ENCODE results near the gene AP1M2.
A peak's percentile ranks its signal among the peaks of the same experiment; 100 is the strongest.

Gene AP1M2
- 0 to 0.06 reads per million in 2 experiments for total RNA-seq

DNA sequence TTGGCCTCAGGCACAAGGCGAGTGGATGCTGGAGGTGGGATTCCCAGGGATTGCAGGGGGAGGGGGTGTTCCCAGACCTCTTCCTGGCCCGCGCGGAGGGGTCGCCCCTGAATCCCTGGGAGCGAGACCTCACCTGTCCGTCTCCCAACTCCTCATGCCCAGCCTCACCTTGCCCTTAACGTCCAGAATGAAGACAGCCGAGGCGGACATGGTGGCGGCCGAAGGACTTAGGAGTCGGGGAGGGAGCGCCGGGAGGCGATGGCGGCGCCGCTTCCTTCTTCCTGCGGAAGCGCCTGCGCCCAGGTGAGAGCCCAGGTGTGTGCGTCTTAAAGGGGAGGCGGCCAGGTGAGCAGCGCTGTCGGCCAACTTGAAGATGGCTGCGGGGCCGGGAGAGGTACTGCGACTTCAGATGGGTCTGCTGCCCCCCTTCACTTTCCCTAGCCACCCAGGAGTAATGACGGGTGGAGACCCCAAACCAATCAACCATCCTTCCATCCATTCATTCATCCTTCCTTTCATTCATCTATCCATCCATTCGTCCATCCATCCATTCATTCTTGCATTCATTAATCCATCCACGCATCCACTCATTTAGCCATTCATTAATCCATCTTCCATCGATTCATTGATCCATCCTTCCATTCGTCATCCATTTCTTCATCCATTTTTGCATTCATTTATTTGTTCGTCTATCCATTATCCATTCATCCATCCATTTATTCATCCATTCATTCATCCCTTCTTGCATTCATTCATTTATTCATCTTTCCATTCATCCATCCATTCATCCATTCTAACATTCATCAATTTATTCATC, at the start of gene AP1M2:
Gene AP1M2 (minus strand): TSS at position 291 of the 817 bp plus-strand sequence. CDS start 81 bp downstream, at position 210.
- no peak for DNase-seq (ENCODE audit: low read depth)

DNA sequence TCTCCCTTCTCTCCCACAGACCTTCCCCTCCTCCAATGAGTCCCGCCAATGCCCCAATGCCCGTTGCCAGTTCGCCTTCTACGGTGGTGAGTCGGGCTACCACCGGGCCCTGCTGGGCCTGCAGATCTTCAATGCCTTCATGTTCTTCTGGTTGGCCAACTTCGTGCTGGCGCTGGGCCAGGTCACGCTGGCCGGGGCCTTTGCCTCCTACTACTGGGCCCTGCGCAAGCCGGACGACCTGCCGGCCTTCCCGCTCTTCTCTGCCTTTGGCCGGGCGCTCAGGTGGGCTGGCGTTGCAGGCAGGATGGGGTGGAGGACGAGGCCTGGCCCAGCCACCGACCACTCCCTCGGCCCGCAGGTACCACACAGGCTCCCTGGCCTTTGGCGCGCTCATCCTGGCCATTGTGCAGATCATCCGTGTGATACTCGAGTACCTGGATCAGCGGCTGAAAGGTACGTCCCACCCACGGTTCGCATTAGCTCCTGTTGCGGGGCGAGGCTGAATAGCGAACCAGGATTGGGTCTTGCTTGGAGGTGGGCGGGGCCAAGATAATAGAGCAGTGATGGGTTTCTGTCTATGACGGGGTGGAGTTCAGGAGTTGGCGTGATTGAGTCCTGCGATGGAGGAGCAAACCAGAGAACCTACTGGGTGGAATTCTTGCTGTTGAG, 49.3 kb upstream of the AP1M2 start:
- no peak for DNase-seq (ENCODE audit: low read depth)

DNA sequence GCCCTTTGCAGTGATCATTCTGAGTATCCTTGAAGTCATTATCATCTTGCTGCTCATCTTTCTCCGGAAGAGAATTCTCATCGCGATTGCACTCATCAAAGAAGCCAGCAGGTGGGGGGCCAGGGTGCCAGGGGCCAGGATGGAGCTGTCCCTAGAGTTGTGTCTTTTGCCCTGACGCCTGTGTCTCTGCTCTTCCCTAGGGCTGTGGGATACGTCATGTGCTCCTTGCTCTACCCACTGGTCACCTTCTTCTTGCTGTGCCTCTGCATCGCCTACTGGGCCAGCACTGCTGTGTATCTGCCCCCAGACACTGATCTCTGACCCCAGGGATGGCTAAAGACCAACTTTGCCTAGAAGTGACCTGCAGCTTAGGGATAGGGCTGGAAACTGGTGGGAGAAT, 47.9 kb upstream of the AP1M2 start:
- DNase-seq (ENCODE audit: low read depth): no peak

DNA sequence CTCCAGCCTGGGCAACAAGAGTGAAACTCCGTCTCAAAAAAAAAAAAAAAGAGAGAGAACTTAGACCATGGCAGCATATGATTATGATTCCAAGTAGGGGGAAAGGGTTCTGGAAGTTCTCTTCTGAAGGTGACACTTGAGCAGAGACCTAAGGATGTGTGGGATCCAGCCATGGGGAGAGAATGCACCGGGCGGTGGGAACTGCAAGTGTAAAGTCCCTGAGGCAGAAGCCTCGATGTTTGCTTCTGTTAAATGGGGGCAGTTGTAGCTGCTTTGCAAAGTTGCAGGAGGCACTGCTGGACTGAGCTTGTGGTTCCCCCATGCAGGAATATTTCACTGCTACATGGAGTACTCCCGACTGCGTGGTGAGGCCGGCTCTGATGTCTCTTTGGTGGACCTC, 47.3 kb upstream of the AP1M2 start:
- DNase-seq (ENCODE audit: low read depth): no peak

DNA sequence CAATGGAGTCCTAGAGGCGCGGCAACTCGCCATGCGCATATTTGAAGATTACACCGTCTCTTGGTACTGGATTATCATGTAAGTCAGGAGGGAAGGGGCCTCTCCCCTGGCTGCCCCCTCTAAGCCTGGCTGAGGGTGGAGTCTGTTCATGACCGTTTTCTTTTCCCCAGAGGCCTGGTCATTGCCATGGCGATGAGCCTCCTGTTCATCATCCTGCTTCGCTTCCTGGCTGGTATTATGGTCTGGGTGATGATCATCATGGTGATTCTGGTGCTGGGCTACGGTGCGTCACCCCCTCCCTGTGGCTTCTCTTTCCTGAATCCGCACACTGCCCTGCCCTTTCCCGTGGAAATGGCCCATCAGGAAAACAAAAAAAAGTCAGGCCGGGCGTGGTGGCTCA, 44.8 kb upstream of the AP1M2 start:
- no peak for DNase-seq (ENCODE audit: low read depth)

DNA sequence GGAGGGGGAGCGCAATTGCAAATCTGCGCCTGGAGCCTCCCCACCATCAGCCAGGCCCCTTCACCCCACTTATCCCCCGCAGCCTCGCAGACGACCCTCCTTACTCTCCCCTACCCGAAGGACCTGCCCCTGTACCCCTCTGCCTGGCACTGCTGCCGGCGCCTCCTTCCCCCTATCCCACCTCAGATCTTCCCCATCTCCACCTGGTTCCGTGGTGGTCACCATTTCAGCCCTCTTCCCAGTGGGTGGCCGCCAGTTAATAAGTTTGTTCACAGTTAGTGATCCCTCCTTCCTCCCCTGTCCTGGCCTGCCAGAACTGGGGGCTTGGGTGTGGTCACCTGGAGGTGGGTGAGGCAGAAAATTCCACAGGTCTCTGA, 38.6 kb upstream of the AP1M2 start:
- no peak for DNase-seq (ENCODE audit: low read depth)

DNA sequence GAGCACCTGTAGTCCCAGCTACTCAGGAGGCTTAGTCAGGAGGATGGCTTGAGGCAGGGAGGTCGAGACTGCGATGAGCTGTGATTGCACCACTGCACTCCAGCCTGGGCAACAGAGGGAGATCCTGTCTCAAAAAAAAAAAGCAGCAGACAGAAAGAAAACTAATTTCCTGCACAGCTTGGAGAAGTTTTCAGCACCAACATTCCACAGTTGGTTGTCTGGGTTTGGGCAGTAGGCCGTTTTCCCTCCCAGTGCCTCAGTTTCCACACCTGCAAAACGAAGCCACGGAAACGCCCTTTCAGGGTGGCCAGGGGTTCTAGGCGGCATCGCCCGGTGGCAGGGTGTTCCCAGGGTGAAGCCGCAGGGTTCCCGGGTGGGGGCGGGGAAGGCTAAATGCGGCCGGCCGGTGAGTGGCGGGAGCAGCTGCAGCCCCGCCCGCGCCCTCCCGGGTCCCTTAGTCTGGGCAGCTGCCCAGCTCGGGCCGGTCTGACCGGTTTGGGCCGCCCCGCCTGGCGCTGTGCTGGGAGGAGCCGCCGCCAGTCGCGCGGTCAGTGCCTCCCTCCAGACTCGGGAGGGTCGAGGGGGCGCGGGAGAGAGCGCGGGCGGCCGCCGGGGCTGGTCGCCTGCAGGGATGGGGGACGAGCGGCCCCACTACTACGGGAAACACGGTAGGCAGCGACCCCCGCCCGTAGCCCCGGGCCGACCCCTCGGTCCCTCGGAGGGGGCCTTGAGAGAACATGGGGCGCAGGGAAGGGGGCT, 38.1 kb upstream of the AP1M2 start, which contains the start of gene SLC44A2:
Gene SLC44A2 (plus strand): TSS at position 551 of the 759 bp plus-strand sequence. CDS start 81 bp downstream, at position 632.
- DNase-seq (ENCODE audit: low read depth): no peak

DNA sequence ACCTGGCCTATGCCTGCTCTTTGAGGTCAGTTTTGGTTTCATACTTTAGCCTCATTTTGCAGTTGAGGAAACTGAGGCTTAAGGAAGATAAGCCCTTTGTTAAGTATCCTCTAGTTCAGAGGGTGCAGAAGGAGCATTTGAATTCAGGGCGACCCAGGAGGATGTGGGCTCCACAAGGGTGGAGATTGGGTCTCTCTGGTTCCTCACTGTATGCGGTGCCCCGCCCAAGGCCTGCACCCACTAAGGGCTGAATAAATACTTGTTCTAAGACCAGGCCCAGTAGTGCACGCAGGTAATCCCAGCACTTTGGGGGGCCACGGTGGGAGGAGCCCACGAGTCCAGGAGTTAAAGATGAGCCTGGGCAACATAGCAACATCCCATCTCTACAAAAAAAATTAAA, 37.5 kb upstream of the AP1M2 start:
- DNase-seq (ENCODE audit: low read depth): no peak

DNA sequence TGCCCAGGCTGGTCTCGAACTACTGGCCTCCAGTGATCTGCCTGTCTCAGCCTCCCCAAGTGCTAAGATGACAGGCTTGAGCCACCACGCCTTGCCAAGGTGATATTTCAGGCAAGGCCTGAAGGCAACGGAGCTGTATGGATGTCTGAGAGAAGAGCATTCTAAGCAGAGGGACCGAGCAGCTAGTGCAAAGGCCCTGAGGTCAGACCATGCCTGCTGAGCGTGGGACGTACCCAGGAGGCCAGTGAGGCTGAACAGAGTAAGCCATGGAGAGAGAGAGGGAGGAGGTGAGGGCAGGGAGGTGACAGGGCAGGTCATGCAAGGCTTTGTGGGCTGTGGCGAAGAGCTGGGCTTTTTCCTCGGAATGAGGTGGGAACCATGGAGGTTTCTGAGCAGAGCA, 34.9 kb upstream of the AP1M2 start:
- DNase-seq (ENCODE audit: low read depth): no peak

DNA sequence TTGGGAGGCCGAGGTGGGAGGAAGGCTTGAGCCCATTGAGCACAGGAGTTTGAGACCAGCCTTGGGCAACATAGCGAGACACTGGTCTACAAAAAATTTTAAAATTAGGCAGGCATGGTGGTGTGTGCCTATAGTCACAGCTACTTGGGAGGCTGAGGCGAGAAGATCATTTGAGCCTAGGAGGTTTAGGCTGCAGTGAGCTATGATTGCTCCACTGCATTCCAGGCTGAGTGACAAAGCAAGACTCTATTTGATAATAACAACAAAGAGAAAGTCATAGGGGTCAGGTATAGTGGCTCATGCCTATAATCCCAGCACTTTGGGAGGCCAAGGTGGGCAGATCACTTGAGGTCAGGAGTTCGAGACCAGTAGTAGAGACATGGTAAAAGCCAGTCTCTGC, 33.7 kb upstream of the AP1M2 start:
- DNase-seq (ENCODE audit: low read depth): no peak

DNA sequence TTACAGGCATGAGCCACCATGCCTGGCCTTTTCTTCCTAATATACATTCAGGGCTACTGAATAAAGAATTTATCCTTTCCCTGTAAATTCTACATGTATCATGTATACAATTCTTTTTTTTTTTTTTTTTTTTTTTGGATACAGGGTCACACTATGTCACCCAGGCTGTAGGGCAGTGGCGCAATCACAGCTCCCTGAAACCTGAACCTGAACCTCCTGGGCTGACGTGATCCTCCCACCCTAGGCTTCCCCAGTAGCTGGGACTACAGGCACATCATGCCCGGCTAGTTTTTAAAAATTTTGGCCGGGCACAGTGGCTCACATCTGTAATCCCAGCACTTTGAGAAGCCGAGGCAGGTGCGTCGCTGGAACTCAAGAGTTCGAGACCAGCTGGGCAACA, 31.7 kb upstream of the AP1M2 start:
- no peak for DNase-seq (ENCODE audit: low read depth)

DNA sequence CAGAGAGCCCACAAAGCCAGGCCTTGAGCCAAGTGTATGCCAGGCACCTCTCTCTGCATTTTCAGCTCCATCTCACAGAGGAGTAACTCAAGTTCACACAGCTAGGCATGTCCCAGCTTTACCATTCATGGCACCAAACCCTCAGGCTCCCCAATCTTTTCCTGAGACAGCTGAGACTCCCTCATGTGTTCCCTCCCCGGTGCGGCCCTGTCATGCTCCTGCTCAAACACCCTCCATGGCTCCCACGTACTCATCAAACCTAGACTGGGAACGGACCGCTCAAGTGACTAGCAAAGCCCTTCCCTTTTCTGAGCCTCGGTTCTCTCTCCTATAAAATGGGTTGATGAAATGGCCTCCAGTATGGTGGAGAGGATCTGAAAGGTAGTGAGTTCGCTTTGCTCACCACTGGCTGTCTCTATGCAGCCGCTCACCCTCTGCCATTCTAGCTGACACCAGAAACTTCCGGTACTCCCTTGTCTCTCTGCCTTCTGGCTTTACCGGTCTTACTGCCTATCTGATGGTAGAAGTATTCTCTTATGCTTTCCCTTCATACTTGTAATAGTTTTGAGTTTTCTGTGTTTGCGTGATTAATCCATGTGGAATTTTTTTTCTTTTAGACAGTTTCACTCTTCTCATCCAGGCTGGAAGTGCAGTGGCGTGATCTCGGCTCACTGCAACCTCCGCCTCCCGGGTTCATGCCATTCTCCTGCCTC, 30.5 kb upstream of the AP1M2 start:
- DNase-seq (ENCODE audit: low read depth): no peak

DNA sequence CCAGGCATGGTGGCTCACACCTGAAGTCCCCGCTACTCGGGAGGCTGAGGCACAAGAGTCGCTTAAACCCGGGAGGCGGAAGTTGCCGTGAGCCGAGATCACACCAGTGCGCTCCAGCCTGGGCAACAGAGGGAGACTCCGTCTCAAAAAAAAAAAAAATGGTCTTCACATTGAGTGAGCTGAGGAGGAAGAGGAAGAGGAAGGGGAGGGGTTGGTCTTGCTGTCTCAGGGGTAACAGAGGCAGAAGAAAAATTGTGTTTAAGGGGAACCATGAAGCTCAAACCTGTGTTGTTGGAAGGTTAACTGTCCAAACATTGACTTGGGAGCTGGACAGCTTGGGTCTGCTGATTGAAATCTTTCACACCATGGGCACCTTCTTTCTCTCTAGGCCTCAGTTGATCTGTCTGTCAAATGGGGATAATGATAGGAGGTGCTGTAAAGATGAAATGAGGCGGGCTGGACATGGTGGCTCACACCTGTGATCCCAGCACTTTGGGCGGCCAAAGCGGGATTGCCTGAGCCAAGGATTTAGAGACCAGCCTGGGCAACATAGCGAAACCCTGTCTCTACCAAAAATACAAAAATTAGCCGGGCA, 28.4 kb upstream of the AP1M2 start:
- no peak for DNase-seq (ENCODE audit: low read depth)

DNA sequence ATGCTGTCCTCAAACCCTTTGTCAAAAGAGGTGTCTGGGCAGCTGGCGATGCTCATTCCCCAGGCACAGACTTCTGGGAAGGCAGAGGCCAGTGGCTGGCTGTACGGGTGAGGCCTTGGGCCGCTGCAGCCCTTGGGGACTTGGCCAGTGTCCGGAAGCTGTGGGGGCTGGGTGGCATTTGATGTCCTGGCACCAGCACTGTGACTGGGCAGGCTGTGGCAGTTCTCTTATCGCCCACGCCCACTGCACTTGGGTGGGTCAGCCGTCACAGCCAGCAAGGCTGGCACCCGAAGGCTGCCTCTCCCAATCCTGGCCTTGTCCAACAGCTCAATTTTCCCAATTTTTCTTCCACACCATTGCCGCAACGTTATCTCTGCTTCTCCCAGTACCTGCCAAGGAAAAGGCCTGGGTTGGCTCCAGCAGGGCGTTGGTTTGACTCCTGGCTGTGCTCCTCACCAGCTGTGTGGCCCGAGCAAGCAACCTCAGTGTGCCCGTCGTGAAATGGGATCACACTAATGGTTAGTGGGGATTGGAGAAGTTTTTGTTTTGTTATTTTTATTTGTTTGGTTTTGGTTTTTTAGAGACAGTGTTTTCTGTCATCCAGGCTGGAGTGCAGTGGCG, 25.5 kb upstream of the AP1M2 start:
- no peak for DNase-seq (ENCODE audit: low read depth)

DNA sequence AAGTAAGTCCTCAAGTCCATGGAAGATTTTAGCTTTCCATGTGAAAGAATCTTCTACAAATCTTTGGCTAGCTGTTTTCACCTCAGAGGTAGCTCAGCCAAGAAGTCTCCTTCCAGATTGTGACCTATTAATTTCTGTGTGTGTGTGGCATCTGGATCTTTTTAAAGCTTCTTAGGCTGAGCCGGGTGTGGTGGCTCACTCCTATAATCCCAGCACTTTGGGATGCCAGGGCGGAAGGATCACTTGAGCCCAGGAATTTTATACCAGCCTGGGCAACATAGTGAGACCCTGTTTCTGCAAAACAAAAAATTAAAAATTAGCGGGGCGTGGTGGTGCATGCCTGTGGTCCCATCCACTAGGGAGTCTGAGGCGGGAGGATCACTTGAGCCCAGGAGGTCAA, 24.8 kb upstream of the AP1M2 start:
- no peak for DNase-seq (ENCODE audit: low read depth)

DNA sequence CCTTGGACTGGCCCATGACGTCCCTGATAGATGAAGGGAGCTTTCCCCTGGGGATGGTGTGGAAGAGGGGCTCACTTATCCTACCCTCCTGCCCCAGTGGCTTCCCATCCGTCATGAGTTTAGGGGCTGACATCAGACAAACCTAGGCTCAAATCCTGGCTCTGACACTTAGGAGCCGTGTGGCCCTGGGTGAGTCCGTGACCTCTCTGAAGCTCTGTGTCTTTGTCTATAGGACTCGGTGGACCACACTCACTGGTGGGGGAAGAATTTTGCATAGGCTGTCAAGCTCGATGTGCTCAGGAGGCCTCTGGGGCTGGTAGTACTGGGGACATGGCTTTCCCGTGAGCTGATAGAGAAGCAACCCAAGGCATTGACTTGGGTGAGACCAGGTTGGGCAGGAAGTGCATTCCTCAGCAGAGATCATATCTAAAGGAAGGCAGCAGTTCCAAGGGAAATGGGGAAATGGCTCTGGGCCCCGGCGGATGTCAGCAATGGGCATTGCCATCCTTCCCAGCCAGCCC, 17.4 kb upstream of the AP1M2 start:
- DNase-seq (ENCODE audit: low read depth): no peak

DNA sequence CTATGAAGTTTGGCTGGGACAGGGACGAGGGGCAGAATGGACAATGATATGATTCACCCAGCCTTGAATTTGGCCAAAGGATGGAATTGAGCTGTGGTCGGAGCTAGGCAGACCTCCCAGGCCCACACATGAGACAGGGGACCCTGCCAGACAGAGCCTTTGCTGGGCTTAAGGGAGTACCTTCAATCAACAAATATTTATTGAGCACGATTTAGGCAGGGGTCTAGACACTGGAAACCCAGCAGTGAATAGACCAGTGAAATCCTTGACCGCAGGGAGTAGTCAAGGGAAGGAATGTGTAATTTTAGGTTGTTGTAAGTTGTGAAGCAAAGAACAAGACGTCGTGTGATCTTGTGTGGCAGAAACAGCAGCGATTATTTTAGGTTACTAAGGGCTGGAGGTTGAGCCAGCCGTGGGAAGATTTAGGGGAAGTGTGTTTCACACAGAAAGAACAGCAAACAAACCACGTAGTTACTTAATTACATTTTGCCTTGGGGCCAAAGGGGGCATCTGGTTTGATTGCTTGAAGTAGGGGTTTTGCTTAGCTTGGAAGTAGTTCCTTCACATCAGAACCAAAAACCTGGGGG, 16.9 kb upstream of the AP1M2 start:
- DNase-seq (ENCODE audit: low read depth): no peak

DNA sequence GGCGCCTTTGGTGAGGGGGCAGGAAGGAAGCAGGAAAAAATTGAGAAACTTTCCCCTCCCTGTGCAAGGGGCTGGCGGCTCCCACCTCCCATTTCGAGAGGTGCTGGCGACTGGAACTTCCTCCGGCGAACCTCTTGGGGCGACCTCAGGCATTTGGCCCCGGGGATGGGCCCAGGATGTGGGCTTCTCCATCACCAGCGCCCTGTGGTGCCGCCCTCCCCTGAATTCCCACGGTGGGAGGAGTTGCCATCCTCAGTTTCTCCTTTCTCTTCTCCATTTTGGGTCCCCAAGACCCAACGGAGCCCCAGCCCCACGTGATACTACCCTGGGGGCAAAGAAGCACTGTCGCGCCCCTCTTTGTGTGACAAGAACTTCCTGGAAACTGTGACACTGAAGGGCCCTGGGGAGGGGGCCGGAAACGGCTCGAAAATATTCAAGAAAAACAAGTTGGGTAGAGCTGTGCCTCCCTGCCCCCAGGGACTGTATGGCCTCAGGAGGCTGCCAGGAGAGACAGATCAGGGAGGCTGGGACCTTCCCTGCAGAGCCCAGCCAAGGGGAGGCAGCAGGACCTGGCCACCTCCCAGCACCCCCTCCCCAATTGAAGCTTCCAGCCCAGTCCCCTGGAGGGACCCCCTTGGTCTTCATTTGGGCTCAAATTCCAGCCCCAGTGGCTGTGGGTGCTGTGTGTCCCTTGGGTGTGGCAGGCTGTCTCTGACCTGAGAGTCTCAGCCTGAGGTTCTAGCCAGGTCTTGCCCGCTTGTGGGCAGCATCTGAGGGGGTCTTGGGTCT, 16.2 kb upstream of the AP1M2 start:
- DNase-seq (ENCODE audit: low read depth): peak; percentile 74

DNA sequence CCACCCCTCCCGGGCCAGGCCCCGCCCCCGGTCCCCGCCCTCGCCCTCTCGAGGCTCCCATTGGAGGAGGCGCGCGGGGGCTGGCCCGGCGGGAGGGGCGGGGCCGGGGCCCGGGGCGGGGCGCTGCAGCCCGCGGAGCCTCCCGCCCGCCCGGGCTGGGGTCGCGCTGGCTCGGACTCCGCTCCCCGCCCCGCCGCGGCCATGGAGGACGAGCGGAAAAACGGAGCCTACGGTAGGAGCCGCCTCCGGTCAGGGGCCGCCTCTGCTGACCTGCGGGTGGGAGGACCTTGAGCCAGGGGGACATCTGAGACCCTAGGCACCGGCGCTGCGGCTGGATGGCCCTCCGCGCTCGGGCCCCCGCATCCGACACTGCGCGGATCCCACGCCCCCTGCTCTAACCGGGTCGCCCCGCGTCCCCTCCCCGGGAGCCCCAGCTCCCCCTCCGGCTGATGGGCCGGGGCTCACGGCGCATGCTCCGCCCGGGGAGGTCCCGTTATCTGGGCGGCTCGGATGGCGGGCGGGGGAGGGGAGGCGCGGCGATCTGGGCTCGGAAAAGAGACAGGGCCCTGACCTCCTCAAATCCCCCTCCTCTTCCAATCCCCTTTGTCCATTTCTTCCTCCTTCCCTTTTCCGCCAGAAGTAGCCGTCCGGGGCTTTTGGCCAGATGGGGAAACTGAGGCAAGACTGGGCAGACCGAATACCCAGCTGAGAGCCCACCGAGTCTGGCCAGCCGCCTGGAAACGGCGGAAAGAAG, 15.4 kb upstream of the AP1M2 start:
- peak; percentile 85 for DNase-seq (ENCODE audit: low read depth)
